HG03196 (cell line): Measurements from ENCODE around the gene MRAP2.
"Not testable (repeated sequence)": the region's sequence is repeated elsewhere in the genome, so short reads cannot be mapped to it uniquely, and the experiment has no call there.

Experiments
- ATAC-seq: cut with Tn5 transposase; IDR thresholded peaks from one replicate; pipeline ENCODE4 v1.9.1; 2021; ENCODE audit not compliant: unreplicated experiment

The MRAP2 gene

GRCh38 chr6:84123186-84123585 is 89.6 kb downstream of the MRAP2 start:
- no peak for ATAC-seq

GRCh38 chr6:84129588-84129987 is 96.0 kb downstream of the MRAP2 start:
- not testable (repeated sequence) for ATAC-seq

- ATAC-seq = not testable (repeated sequence)
These were observed 99.8 kb downstream of the MRAP2 start for GRCh38 chr6:84133385-84133784.

- no peak for ATAC-seq
These were observed 101.7 kb downstream of the MRAP2 start for GRCh38 chr6:84135291-84135690.

- no peak for ATAC-seq
These were observed 102.9 kb downstream of the MRAP2 start for GRCh38 chr6:84136364-84137050.

- no peak for ATAC-seq
These were observed 103.4 kb downstream of the MRAP2 start for GRCh38 chr6:84137051-84137375.

GRCh38 chr6:84137989-84138575 is 104.5 kb downstream of the MRAP2 start:
- ATAC-seq = no peak

GRCh38 chr6:84139311-84139710 is 105.7 kb downstream of the MRAP2 start:
- ATAC-seq = no peak
